Memory B cell (primary cell): ENCODE results near the gene PEA15.

Experiments used
- ATAC-seq: fragments of 150-1000 bp; cut with Tn5 transposase; 2 replicates; pipeline ENCODE4 v1.10.0; 2021; ENCODE audit warnings: low read depth, mild to moderate bottlenecking, moderate library complexity
- DNase-seq, 2 donors: peaks; one replicate each; pipeline ENCODE4 v3.0.0; 2022; ENCODE audit warnings: low spot score in 2 of 2
- H3K27ac Mint-ChIP-seq: one replicate; pipeline ENCODE4 v1.8.0; 2022; ENCODE audit warnings: mild to moderate bottlenecking, moderate library complexity, mixed read lengths
- H3K27me3 Mint-ChIP-seq: one replicate; pipeline ENCODE4 v1.8.0; 2022; ENCODE audit warnings: mixed read lengths
- H3K36me3 Mint-ChIP-seq: one replicate; pipeline ENCODE4 v1.8.0; 2022; ENCODE audit warnings: mild to moderate bottlenecking, mixed read lengths
- H3K4me1 Mint-ChIP-seq: one replicate; pipeline ENCODE4 v1.8.0; 2022; ENCODE audit warnings: mixed read lengths
- H3K4me3 Mint-ChIP-seq: one replicate; pipeline ENCODE4 v1.8.0; 2022; ENCODE audit warnings: mild to moderate bottlenecking, moderate library complexity, mixed read lengths
- H3K9me3 Mint-ChIP-seq: one replicate; pipeline ENCODE4 v1.8.0; 2022; ENCODE audit warnings: mixed read lengths

Gene PEA15

DNA sequence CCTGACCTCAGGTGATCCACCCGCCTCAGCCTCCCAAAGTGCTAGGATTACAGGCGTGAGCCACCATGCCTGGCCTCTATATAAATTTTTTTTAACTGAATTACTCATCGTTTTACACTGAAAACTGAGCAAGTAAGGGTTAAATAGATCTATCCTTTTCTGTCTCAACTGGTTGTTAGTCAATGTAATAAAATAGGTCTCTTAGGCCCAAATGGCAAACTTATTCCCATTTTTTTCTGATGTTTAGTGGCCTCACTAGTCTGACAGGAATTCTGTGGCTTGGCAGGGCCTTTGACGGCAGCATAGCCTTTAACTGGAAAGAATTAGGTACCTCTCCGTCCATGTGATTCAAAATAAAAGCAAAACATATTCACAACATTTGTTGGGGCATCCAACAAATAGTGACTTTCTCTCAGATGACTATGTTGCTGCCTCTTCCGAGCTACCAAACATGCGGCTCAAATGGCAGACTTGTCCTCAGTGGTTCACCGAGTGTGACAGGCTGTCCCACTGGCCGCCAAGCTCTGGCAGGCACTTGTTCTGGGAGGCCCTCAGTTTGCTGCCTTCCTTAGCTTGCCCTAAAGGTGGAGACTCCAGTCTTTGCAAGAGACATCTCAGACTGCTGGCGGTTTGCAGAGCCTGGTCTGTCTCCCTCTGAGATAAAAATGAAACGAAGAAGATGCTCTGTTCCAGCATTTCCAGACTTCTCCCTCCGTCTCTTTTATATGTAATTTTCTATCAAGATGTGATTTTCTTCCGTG lies 36.4 kb upstream of the PEA15 start:
- Mint-ChIP-seq H3K4me3 (no peak overlapping the region), H3K4me1 (peaks cover 16% of the 10 kb centered on the region), H3K27me3 (peaks cover 3% of the 10 kb centered on the region), H3K36me3 (no peaks in the 10 kb centered on the region), H3K9me3 (no peaks in the 10 kb centered on the region), H3K27ac (no peak overlapping the region)
- ATAC-seq (no peak), DNase-seq (no peak)

DNA sequence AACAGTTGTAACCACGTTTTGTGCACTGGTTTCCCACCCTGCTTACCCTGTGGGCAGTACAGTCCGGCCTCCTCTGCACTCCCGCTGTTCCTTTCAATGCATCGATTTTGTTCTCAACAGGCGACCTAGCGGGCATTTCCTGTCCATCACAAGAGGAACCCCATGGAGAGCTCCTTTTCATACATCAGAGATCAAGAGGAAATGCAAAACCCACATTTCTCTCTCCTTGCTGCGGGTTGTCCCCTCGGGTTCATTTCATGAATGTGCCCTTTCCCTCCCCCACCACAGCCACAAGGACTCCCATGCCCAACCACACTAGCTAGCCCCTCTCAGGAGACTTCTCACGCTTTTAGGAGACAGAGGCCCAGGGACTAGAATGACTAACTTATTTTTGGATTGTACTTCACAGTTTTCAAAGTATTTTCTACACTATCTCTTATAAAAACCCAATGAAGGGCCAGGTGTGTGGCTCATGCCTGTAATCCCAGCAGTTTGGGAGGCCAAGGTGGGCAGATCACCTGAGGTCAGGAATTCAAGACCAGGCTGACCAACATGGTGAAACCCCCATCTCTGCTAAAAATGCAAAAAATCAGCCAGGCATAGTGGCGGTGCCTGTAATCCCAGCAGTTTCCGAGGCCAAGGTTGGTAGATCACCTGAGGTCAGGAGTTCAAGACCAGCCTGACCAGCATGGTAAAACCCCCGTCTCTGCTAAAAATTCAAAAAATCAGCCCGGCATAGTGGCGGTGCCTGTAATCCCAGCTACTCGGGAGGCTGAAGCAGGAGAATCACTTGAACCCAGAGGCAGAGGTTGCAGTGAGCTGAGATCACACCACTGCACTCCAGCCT lies 35.4 kb upstream of the PEA15 start:
- ATAC-seq (peak; percentile 69), DNase-seq (no peak)
- Mint-ChIP-seq H3K4me1 (peaks cover 16% of the 10 kb centered on the region), H3K9me3 (no peaks in the 10 kb centered on the region), H3K27ac (no peak overlapping the region), H3K4me3 (peak overlapping the region; percentile 33), H3K27me3 (peaks cover 3% of the 10 kb centered on the region), H3K36me3 (no peaks in the 10 kb centered on the region)

DNA sequence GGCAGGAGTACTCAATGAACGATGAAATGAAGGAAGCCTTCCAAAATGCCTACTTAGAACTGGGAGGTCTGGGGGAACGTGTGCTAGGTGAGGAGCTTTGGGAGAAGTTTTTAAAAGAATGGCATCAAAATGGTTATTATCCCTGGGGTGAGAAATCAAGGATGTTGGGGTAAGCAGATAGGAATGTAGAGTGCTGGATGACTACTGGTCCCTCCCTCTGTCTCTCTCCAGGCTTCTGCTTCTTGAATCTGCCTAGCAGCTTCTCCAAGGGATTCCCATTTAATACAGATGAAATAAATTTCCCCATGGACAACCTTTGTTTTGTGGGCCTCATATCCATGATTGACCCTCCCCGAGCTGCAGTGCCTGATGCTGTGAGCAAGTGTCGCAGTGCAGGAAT lies 33.8 kb upstream of the PEA15 start:
- DNase-seq (no peak), ATAC-seq (no peak)
- Mint-ChIP-seq H3K4me3 (no peak overlapping the region), H3K27me3 (peaks cover 3% of the 10 kb centered on the region), H3K4me1 (peaks cover 15% of the 10 kb centered on the region), H3K9me3 (no peaks in the 10 kb centered on the region), H3K27ac (no peak overlapping the region), H3K36me3 (no peaks in the 10 kb centered on the region)

DNA sequence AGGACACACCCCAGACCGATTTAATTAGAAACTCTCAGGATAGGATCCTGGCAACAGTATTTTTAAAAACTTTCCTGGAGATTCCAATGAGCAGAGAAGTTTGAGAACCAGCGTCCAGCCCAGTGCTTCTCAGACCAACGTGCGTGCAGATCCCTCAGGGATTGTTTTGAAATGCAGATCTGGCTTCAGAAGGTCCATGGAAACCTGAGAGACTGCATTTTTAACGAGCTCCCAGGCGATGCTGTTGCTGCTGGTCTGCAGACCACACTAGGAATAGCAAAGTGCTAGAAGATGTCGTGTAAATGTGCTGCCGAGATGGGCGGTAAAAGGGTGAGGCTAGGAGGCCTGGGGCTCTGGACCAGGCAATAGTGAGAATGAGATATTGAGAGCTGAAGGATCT lies 33.2 kb upstream of the PEA15 start:
- Mint-ChIP-seq H3K9me3 (no peaks in the 10 kb centered on the region), H3K4me3 (no peak overlapping the region), H3K4me1 (peaks cover 12% of the 10 kb centered on the region), H3K36me3 (no peaks in the 10 kb centered on the region), H3K27me3 (no peaks in the 10 kb centered on the region), H3K27ac (no peak overlapping the region)
- ATAC-seq (no peak), DNase-seq (no peak)

DNA sequence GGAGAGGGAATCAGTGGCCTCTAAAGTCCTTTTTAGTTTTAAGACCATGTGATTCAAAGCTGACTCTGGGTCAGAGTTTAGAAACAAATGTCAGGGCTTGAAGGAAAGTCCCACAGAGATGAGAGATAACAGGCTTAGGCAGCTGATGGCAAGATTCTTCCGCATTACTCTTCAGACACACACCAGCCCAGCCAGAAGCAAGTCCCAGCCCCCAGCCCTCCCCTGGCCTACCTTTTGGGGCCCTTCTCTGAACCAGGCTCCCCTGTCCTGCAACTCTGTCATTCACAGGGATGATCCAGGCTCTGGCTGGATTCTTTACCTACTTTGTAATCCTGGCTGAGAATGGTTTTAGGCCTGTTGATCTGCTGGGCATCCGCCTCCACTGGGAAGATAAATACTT lies 28.0 kb upstream of the PEA15 start:
- H3K4me1 Mint-ChIP-seq, result no peaks in the 10 kb centered on the region
- H3K27ac Mint-ChIP-seq, result no peak overlapping the region
- H3K4me3 Mint-ChIP-seq, result no peak overlapping the region
- no peak for DNase-seq
- peaks cover 6% of the 10 kb centered on the region for H3K27me3 Mint-ChIP-seq
- H3K9me3 Mint-ChIP-seq, result no peaks in the 10 kb centered on the region
- H3K36me3 Mint-ChIP-seq, result no peaks in the 10 kb centered on the region
- no peak for ATAC-seq

DNA sequence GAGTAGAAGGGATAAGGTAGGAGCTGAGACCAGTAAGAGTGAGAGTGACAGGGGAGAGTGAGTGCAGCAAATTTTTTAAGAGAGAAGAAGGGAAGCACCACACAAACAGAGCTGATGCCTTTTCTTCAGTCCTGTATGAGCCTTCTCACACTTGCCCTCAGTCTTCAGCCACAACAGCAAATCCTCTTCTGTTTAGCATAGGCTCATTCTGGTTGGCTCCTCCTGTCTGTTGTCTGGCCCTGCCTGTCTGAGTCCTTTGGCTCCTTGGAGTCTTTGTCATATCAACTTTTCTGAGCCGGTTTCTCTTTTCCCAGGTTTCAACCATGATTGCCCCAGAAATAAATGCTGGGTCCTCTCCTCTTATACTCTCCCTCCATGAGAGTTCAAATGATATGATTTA lies 27.5 kb upstream of the PEA15 start:
- H3K4me3 Mint-ChIP-seq, result no peak overlapping the region
- peaks cover 6% of the 10 kb centered on the region for H3K27me3 Mint-ChIP-seq
- no peaks in the 10 kb centered on the region for H3K9me3 Mint-ChIP-seq
- no peak overlapping the region for H3K27ac Mint-ChIP-seq
- DNase-seq, result no peak
- H3K4me1 Mint-ChIP-seq, result no peaks in the 10 kb centered on the region
- no peaks in the 10 kb centered on the region for H3K36me3 Mint-ChIP-seq
- ATAC-seq, result no peak

DNA sequence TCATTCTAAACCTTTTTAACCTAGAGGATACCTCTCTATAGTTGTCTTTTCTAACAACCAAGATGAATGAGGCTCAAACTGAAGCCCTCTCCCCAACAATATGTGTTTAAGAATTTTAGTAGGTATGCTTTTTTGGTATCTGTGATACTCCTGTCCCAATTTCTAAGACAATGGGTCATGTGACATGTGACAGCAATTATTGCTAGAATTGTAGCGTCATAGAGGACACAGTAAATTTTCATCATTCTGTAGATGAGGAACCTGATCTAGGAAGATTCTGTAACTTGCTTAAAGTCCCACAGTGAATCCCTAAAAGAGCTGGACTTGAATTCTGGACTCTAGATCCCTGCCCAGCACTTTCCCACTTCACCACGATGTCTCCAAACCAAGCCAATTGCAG lies 26.5 kb upstream of the PEA15 start:
- Mint-ChIP-seq H3K4me1 (no peaks in the 10 kb centered on the region), H3K9me3 (no peaks in the 10 kb centered on the region), H3K36me3 (no peaks in the 10 kb centered on the region), H3K4me3 (no peak overlapping the region), H3K27me3 (peaks cover 8% of the 10 kb centered on the region), H3K27ac (no peak overlapping the region)
- no peak for ATAC-seq
- DNase-seq, result no peak

DNA sequence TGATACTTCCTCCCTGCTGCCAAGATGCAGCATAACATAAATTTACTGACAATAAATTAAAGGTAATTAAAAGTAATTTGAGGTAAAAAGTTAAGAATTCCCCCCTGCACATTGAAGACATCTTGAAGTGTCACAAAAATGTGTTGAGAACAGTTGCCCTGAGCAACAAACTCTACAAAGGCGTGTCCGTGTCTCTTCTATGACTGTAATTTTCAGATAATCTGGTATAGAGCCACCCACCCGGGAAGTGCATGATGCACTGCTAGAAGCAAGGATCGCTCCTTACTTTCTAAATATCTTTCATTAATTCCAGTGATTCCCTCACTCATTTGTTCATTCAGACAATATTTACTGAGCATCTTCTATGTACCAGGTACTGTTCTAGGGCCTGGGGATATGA lies 25.8 kb upstream of the PEA15 start:
- peaks cover 8% of the 10 kb centered on the region for H3K27me3 Mint-ChIP-seq

DNA sequence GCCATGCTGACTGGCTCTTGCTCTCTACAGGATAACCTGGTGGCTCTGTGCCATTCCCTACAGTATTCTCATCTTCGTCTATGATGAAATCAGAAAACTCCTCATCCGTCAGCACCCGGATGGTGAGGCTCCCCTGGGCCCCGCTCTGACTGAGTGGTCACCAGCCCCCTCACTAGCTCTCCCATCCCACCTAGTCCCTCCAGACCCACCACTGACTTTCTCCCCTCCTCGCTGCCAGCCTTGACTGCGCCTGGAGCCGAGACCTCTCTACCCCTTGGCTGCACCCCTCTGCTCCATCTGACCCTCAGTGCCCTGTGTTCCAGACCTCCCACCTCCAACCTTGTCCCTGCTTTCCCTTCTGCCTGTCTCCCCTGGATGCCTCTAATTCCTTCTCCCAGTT lies 18.9 kb upstream of the PEA15 start:
- H3K4me1 Mint-ChIP-seq, result no peaks in the 10 kb centered on the region
- ATAC-seq, result no peak
- H3K27me3 Mint-ChIP-seq, result peaks cover 14% of the 10 kb centered on the region

More for the DNA sequence above, 25.8 kb upstream of the PEA15 start:
- ATAC-seq (no peak), DNase-seq (no peak)
- Mint-ChIP-seq H3K27ac (no peak overlapping the region), H3K4me1 (no peaks in the 10 kb centered on the region), H3K36me3 (no peaks in the 10 kb centered on the region), H3K9me3 (no peaks in the 10 kb centered on the region), H3K4me3 (no peak overlapping the region)

DNA sequence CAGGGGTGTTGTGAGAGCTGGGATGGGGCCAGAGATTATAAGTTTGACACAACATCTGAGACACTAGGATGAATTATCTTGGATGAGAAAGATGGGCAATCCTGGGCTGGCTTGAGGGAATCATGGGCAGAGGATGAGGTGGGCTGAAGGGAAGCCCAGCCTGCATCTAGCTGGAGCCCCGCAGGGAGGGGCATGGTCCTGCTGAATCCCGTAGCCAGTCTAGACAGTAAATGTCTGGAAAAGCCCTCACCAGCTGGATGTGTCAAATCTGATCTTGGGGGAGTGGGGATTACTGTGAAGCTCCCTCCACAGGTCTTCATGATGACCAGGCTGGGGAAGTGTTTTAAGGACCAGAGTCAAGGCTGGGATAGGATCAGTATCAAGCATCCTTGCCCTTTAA lies 18.5 kb upstream of the PEA15 start:
- Mint-ChIP-seq H3K36me3 (no peaks in the 10 kb centered on the region), H3K9me3 (no peaks in the 10 kb centered on the region), H3K4me1 (no peaks in the 10 kb centered on the region), H3K27ac (no peak overlapping the region), H3K27me3 (peaks cover 13% of the 10 kb centered on the region), H3K4me3 (no peak overlapping the region)
- no peak for ATAC-seq
- no peak for DNase-seq

More for the DNA sequence above, 18.9 kb upstream of the PEA15 start:
- no peaks in the 10 kb centered on the region for H3K36me3 Mint-ChIP-seq
- no peak overlapping the region for H3K27ac Mint-ChIP-seq
- no peak for DNase-seq
- no peaks in the 10 kb centered on the region for H3K9me3 Mint-ChIP-seq
- no peak overlapping the region for H3K4me3 Mint-ChIP-seq

DNA sequence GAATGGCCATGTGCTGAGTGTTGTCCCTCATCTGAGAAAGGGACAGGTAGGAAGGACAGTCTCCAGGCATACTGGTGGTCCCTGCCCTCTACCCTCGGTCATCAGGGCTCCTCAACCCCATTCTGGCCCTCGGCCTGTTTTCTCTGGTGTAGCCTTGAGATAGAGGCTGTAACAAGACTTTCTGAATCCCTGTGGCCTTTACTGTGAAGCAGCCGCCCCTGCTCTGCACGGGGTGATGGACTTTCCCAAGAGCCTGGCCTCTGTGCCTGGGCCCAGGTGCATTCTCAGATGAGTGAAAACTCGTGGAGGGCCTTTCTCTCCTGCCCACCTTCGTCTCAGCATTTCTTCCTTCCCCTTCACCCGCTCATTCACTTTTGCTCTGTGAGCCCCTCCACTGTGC lies 17.8 kb upstream of the PEA15 start:
- Mint-ChIP-seq H3K9me3 (no peaks in the 10 kb centered on the region), H3K4me3 (no peak overlapping the region), H3K36me3 (no peaks in the 10 kb centered on the region), H3K27ac (no peak overlapping the region), H3K4me1 (no peaks in the 10 kb centered on the region), H3K27me3 (peaks cover 11% of the 10 kb centered on the region)
- no peak for DNase-seq
- ATAC-seq, result no peak

DNA sequence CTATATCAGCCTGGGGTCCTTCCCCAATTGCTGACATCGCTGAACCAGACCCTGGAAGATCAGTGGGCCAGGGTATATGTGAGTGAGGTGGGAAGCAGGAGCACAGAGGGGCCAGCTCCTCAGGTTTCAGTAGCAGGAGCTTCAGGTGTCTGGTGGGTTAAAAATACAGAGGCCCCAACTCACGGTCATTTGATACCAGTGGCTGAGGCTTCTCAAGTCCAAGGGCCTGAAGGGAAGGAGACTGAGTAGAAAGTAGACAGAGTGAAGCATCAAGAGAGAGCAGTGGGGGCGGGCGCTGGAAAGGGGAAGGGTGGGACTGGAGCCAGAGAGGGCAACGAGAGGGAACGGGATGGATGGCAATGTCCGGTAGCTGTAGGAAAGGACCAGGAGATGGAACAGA lies 16.8 kb upstream of the PEA15 start:
- Mint-ChIP-seq H3K27me3 (peaks cover 9% of the 10 kb centered on the region), H3K9me3 (no peaks in the 10 kb centered on the region), H3K4me3 (no peak overlapping the region), H3K27ac (no peak overlapping the region), H3K36me3 (no peaks in the 10 kb centered on the region), H3K4me1 (no peaks in the 10 kb centered on the region)
- DNase-seq (no peak), ATAC-seq (no peak)

DNA sequence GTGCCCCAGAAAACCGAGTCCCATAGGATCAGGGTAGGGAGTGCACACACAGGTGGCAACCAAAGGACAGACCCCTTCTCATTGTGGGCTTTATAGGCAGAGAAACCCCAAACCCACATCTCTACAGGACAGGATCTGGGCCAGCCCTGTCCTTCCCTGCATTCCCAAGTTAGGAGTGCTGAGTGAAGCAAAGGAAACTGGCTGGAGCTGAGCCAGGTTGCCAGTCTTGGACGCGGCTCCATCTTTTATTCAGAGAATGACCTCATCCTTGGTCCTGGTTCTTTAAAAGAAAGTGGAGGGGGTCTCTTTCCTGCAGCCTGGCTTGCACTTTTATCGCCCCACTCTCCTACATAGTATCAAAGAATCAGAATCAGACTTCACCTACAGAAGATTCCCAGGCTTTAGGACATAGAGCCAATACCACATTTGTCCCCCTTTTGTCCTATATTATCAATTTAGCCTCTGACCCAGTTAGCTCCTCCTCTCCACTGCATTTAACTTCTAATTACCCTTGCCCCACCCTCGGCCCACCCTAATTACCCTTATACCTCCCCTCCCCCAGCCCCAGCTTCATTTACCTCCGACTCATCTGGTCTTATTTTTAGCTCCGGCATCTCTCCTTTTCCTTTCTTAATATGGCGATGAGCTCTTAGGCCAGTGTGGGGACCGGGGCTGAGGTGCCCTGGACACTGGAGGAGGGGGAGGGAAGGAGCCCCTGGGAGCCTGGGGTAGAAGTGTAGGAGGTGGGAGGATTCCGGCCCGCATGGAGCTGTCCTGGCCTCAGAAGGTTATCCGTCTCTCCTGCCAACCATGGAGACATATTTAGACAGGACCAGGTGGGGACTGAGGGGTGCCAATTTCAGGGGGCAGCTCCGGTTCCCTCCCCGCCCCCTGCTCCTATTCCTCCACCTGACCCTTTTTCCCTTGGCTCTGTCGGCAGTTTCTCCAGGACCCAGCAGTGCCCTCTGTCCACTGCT lies 15.2 kb upstream of the PEA15 start, which contains the start of gene CASQ1:
Gene CASQ1, plus strand, starts transcription at position 927 of the 977 bp plus-strand sequence. CDS start 177 bp downstream, outside the sequence.
- no peak for ATAC-seq
- no peak for DNase-seq
- no peak within 1 kb of the TSS for H3K4me3 Mint-ChIP-seq
- H3K27ac Mint-ChIP-seq, result no peak within 1 kb of the TSS
- peaks cover 9% of the 10 kb centered on the region for H3K27me3 Mint-ChIP-seq
- H3K4me1 Mint-ChIP-seq, result no peaks in the 10 kb centered on the region
- no peaks in the 10 kb centered on the region for H3K9me3 Mint-ChIP-seq
- no peaks in the 10 kb centered on the region for H3K36me3 Mint-ChIP-seq

DNA sequence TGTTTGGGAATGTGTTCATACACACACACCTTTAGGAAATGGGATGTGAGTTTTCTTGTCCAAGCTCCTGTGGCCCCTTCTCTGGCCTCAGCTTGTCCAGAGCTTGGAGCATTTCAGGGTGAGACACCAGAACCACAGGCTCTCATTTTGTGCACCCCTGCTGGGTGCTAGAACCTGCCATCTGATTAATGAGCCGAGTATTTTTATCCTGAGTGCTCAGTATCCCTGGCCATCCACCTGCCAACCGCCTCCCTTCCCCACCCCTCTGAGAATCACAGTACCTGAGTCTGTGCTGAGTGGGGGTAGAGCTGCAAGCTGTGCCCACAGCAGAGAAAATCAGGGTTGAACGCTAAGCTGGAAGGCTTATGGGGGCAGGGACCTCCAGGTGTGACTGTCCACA lies 13.4 kb upstream of the PEA15 start:
- DNase-seq (no peak), ATAC-seq (no peak)
- no peak overlapping the region for H3K27ac Mint-ChIP-seq
- no peak overlapping the region for H3K4me3 Mint-ChIP-seq
- H3K9me3 Mint-ChIP-seq, result no peaks in the 10 kb centered on the region
- H3K4me1 Mint-ChIP-seq, result no peaks in the 10 kb centered on the region
- H3K36me3 Mint-ChIP-seq, result no peaks in the 10 kb centered on the region
- peaks cover 2% of the 10 kb centered on the region for H3K27me3 Mint-ChIP-seq
